A549 (cell line): Measurements from ENCODE around the gene TCTN2. TPM values are rescaled to one million over a fixed set of nuclear protein-coding genes. Genes with fewer than 3 reads are reported as not detected.

ENCODE experiments used
- BCL3 ChIP-seq: fragments of >200 bp; sonication (Bioruptor Twin); formaldehyde crosslinking; IDR thresholded peaks from 3 replicates; pipeline ENCODE4 v1.6.1; 2016
- CHD2 ChIP-seq: fragments of 150-350 bp; IDR thresholded peaks from 2 replicates; pipeline ENCODE4 v1.6.1; 2014; ENCODE audit warnings: low read length; ENCODE audit not compliant: partially characterized antibody
- CTCF ChIP-seq: fragments of >200 bp; sonication (Bioruptor Twin); formaldehyde crosslinking; IDR thresholded peaks from 3 replicates; pipeline ENCODE4 v1.5.1; 2016
- E2F6 ChIP-seq: IDR thresholded peaks from 2 replicates; pipeline ENCODE4 v1.6.1; 2012; ENCODE audit warnings: low read depth, borderline replicate concordance
- EHF ChIP-seq: fragments of 250-450 bp; sonication (Bioruptor Pico); IDR thresholded peaks from 2 replicates; pipeline ENCODE4 v1.5.0; 2020; ENCODE audit warnings: mild to moderate bottlenecking
- ELK1 ChIP-seq: fragments of 150-350 bp; IDR thresholded peaks from 2 replicates; pipeline ENCODE4 v1.6.1; 2014; ENCODE audit warnings: low read depth, mild to moderate bottlenecking, low read length
- FOSB ChIP-seq: fragments of 250-450 bp; sonication (Bioruptor Pico); IDR thresholded peaks from 2 replicates; pipeline ENCODE4 v1.5.0; 2020; ENCODE audit warnings: mild to moderate bottlenecking, moderate library complexity
- FOSL2 ChIP-seq, 2 experiments: fragments of 450-650 bp in 1 of 2; fragments of >200 bp in 1 of 2; sonication (Bioruptor Twin) in 1 of 2; formaldehyde crosslinking; IDR thresholded peaks; 2 replicates each; pipeline versions ENCODE4 v1.5.0 to v1.6.1; 2016 to 2020; ENCODE audit warnings: mild to moderate bottlenecking in 1 of 2, moderate library complexity in 1 of 2
- HDAC2 ChIP-seq: fragments of 200-600 bp; sonication (generic); IDR thresholded peaks from 2 replicates; pipeline ENCODE4 v1.6.1; 2016
- HES2 ChIP-seq: fragments of >200 bp; sonication (Bioruptor Twin); formaldehyde crosslinking; IDR thresholded peaks from 2 replicates; pipeline ENCODE4 v1.6.1; 2016
- NFE2L2 ChIP-seq: fragments of 150-350 bp; conservative IDR thresholded peaks from 2 replicates; pipeline ENCODE4 v1.6.1; 2014; ENCODE audit warnings: low read length
- RCOR1 ChIP-seq: fragments of 150-350 bp; IDR thresholded peaks from 2 replicates; pipeline ENCODE4 v1.6.1; 2014; ENCODE audit warnings: antibody characterized with exemption, low read length, low read depth
- REST ChIP-seq: fragments of 200-600 bp; sonication (generic); IDR thresholded peaks from 2 replicates; pipeline ENCODE4 v1.6.1; 2016; ENCODE audit warnings: antibody characterized with exemption, mild to moderate bottlenecking, moderate library complexity
- USF2 ChIP-seq: fragments of 450-650 bp; IDR thresholded peaks from 2 replicates; pipeline ENCODE4 v1.6.1; 2014; ENCODE audit warnings: antibody characterized with exemption
- ZNF302 ChIP-seq: fragments of 250-450 bp; sonication (Bioruptor Pico); IDR thresholded peaks from 2 replicates; pipeline ENCODE4 v1.9.0; 2021; ENCODE audit warnings: inconsistent platforms, mild to moderate bottlenecking, moderate library complexity
- polyA plus RNA-seq, 4 experiments: library from polyadenylated mRNA; depleted of rRNA in 3 of 4; stranded (reverse); fragments of >200 nt; fragmentation: RNase III in 1 of 4; extraction: RNeasy Plus Mini Kit Qiagen cat#74134 plus additional on column Dnase treatment in 1 of 4; gene quantifications; 2 replicates in 3 of 4; 3 replicates in 1 of 4; pipeline ENCODE4 v1.2.3, GENCODE V29; 2011 to 2017

The TCTN2 gene
- polyA plus RNA-seq, 2 of the 4 experiments (the other 2 are of a cell fraction) = 8.6 to 14.3 TPM

GRCh38 chr12:123633379-123634141, 37.4 kb upstream of the TCTN2 start, which contains the start of the genes EIF2B1 and GTF2H3 (continued):
- TF ChIP-seq REST = 0 out of 2 replicates have a peak, but pooled peaks have one; percentile 35
- no peak for TF ChIP-seq ELK1
- TF ChIP-seq CTCF = no peak
- no peak for TF ChIP-seq FOSL2 (IDR thresholded peaks at IDR 0.05)
- TF ChIP-seq FOSL2 (CRISPR knock-in tag; IDR thresholded peaks at IDR 0.05) = peak; percentile 47
- TF ChIP-seq HES2 = no peak
- TF ChIP-seq FOSB (CRISPR knock-in tag) = no peak
- 0 out of 2 replicates have a peak, but pooled peaks have one; percentile 50 for TF ChIP-seq E2F6
- peak; percentile 37; the same call in 1 of the 2 replicates for TF ChIP-seq USF2
- peak; percentile 55; the same call in 1 of the 3 replicates for TF ChIP-seq BCL3
- no peak for TF ChIP-seq ZNF302 (CRISPR knock-in tag)
- no peak for TF ChIP-seq EHF (CRISPR knock-in tag)
- no peak for TF ChIP-seq CHD2
- no peak for TF ChIP-seq RCOR1
- peak; percentile 40; the same call in 1 of the 2 replicates for TF ChIP-seq HDAC2
- no peak for TF ChIP-seq NFE2L2
